DOHH2 (cell line): ENCODE measurements around the gene CNGA3.

Experiments used
- H3F3A ChIP-seq: fragments of 200-600 bp; sonication (generic), shearing (Covaris generic); 2 replicates; pipeline ENCODE4 v1.6.0; 2016; ENCODE audit warnings: antibody characterized with exemption, mild to moderate bottlenecking; ENCODE audit not compliant: control insufficient read depth, insufficient read depth
- H3K27ac ChIP-seq: fragments of 200-600 bp; sonication (generic); 2 replicates; pipeline ENCODE4 v1.5.1; 2014; ENCODE audit warnings: low read depth, mild to moderate bottlenecking, low read length, moderate library complexity
- H3K27me3 ChIP-seq: fragments of 200-600 bp; sonication (generic); 2 replicates; pipeline ENCODE4 v1.6.1; 2014; ENCODE audit warnings: mild to moderate bottlenecking, low read length, mixed read lengths; ENCODE audit not compliant: control insufficient read depth
- H3K36me3 ChIP-seq: fragments of 200-600 bp; sonication (generic); 2 replicates; pipeline ENCODE4 v1.6.1; 2014; ENCODE audit warnings: mild to moderate bottlenecking, low read length, moderate library complexity, mixed read lengths; ENCODE audit not compliant: control insufficient read depth
- H3K4me1 ChIP-seq: fragments of 200-600 bp; sonication (generic); 2 replicates; pipeline ENCODE4 v1.6.1; 2014; ENCODE audit warnings: mild to moderate bottlenecking, low read length, mixed read lengths; ENCODE audit not compliant: control insufficient read depth
- H3K4me2 ChIP-seq: fragments of 200-600 bp; sonication (generic); 2 replicates; pipeline ENCODE4 v1.6.0; 2014; ENCODE audit warnings: mild to moderate bottlenecking, low read length, moderate library complexity
- H3K4me3 ChIP-seq: fragments of 200-600 bp; sonication (generic); 2 replicates; pipeline ENCODE4 v1.5.1; 2014; ENCODE audit warnings: mild to moderate bottlenecking, low read length, mixed read lengths
- H3K79me2 ChIP-seq: fragments of 200-600 bp; sonication (generic); 2 replicates; pipeline ENCODE4 v1.6.1; 2014; ENCODE audit warnings: mild to moderate bottlenecking, low read length, mixed read lengths; ENCODE audit not compliant: control insufficient read depth
- H3K9me2 ChIP-seq: fragments of 200-600 bp; sonication (generic); replicated peaks from 2 replicates; pipeline ENCODE4 v1.6.1; 2014; ENCODE audit warnings: mild to moderate bottlenecking, low read length, mixed read lengths; ENCODE audit not compliant: control insufficient read depth
- H3K9me3 ChIP-seq: fragments of 200-600 bp; sonication (generic); 2 replicates; pipeline ENCODE4 v1.6.1; 2014; ENCODE audit warnings: antibody characterized with exemption, low read length, mixed read lengths; ENCODE audit not compliant: control insufficient read depth, insufficient read depth
- H4K20me1 ChIP-seq: fragments of 200-600 bp; sonication (generic); 2 replicates; pipeline ENCODE4 v1.6.0; 2014; ENCODE audit warnings: low read depth, mild to moderate bottlenecking, antibody characterized with exemption, low read length, moderate library complexity; ENCODE audit not compliant: control insufficient read depth, insufficient read depth
- CTCF ChIP-seq: fragments of 200-600 bp; sonication (generic); IDR thresholded peaks from one replicate; pipeline ENCODE4 v1.5.1; 2014; ENCODE audit warnings: antibody characterized with exemption, mild to moderate bottlenecking, low read depth, low read length; ENCODE audit not compliant: poor library complexity, severe bottlenecking
- EZH2phosphoT487 ChIP-seq: fragments of 200-600 bp; sonication (generic); IDR thresholded peaks from 2 replicates; pipeline ENCODE4 v1.6.1; 2017; ENCODE audit warnings: borderline replicate concordance, mild to moderate bottlenecking, antibody characterized with exemption, low read length, moderate library complexity, mixed read lengths

Gene CNGA3

GRCh38 chr2:98374286-98374685 lies 28.0 kb downstream of the CNGA3 start:
- H3K79me2 ChIP-seq = no peaks in the 10 kb centered on the region
- H3K9me3 ChIP-seq = no peaks in the 10 kb centered on the region
- no peaks in the 10 kb centered on the region for H3K36me3 ChIP-seq
- no peaks in the 10 kb centered on the region for H4K20me1 ChIP-seq
- no peaks in the 10 kb centered on the region for H3F3A ChIP-seq
- no peak overlapping the region for H3K4me3 ChIP-seq
- no peaks in the 10 kb centered on the region for H3K9me2 ChIP-seq
- H3K4me2 ChIP-seq = no peak overlapping the region
- TF ChIP-seq CTCF (no peak), EZH2phosphoT487 (no peak)
- peaks cover 6% of the 10 kb centered on the region for H3K27me3 ChIP-seq
- no peak overlapping the region for H3K27ac ChIP-seq
- no peaks in the 10 kb centered on the region for H3K4me1 ChIP-seq

GRCh38 chr2:98374958-98375570 lies 28.8 kb downstream of the CNGA3 start:
- H4K20me1 ChIP-seq = no peaks in the 10 kb centered on the region
- H3K36me3 ChIP-seq = no peaks in the 10 kb centered on the region
- no peaks in the 10 kb centered on the region for H3K79me2 ChIP-seq
- no peaks in the 10 kb centered on the region for H3F3A ChIP-seq
- H3K4me3 ChIP-seq = no peak overlapping the region
- peaks cover 6% of the 10 kb centered on the region for H3K27me3 ChIP-seq
- H3K4me2 ChIP-seq = no peak overlapping the region
- H3K27ac ChIP-seq = no peak overlapping the region
- no peaks in the 10 kb centered on the region for H3K4me1 ChIP-seq
- TF ChIP-seq EZH2phosphoT487 (no peak), CTCF (no peak)
- no peaks in the 10 kb centered on the region for H3K9me3 ChIP-seq
- H3K9me2 ChIP-seq = no peaks in the 10 kb centered on the region

GRCh38 chr2:98376301-98376910 lies 30.1 kb downstream of the CNGA3 start:
- no peaks in the 10 kb centered on the region for H3K9me2 ChIP-seq
- no peaks in the 10 kb centered on the region for H3F3A ChIP-seq
- H4K20me1 ChIP-seq = no peaks in the 10 kb centered on the region
- TF ChIP-seq EZH2phosphoT487 = no peak
- no peak for TF ChIP-seq CTCF
- no peaks in the 10 kb centered on the region for H3K79me2 ChIP-seq
- peaks cover 6% of the 10 kb centered on the region for H3K27me3 ChIP-seq
- H3K27ac ChIP-seq = no peak overlapping the region
- no peak overlapping the region for H3K4me3 ChIP-seq
- H3K9me3 ChIP-seq = no peaks in the 10 kb centered on the region
- H3K36me3 ChIP-seq = no peaks in the 10 kb centered on the region
- H3K4me2 ChIP-seq = no peak overlapping the region
- no peaks in the 10 kb centered on the region for H3K4me1 ChIP-seq
